ENCODE data around the gene IDH1. TPM values are rescaled to one million over a fixed set of nuclear protein-coding genes. Genes with fewer than 3 reads are reported as not detected.
A peak's percentile ranks its signal among the peaks of the same experiment; 100 is the strongest.
"Not testable (repeated sequence)": the region's sequence is repeated elsewhere in the genome, so short reads cannot be mapped to it uniquely, and the experiment has no call there.

IDH1 gene
- total RNA-seq, 2 experiments from 2014 or later = 14.3 to 18.3 TPM

GRCh38 chr2:208267526-208267925 lies 12.7 kb upstream of the IDH1 start:
- DNase-seq, H3K27ac Mint-ChIP-seq, H3K27me3 Mint-ChIP-seq, H3K9me3 Mint-ChIP-seq, H3K36me3 Mint-ChIP-seq: not testable (repeated sequence)
- H3K4me3 Mint-ChIP-seq = peak overlapping the region; percentile 87
- H3K4me1 Mint-ChIP-seq = peaks cover 29% of the 10 kb centered on the region

GRCh38 chr2:208266936-208267335 lies 12.1 kb upstream of the IDH1 start:
- DNase-seq = no peak
- Mint-ChIP-seq H3K27ac (peak overlapping the region; percentile 96), H3K4me1 (peaks cover 29% of the 10 kb centered on the region), H3K27me3 (no peaks in the 10 kb centered on the region), H3K4me3 (peak overlapping the region; percentile 87), H3K36me3 (peaks cover 8% of the 10 kb centered on the region), H3K9me3 (no peaks in the 10 kb centered on the region)

- H3K36me3 Mint-ChIP-seq = peaks cover 6% of the 10 kb centered on the region
- H3K9me3 Mint-ChIP-seq = no peaks in the 10 kb centered on the region
- no peak for DNase-seq
- H3K4me3 Mint-ChIP-seq = peak overlapping the region; percentile 87
- H3K27me3 Mint-ChIP-seq = no peaks in the 10 kb centered on the region
- H3K27ac Mint-ChIP-seq = peak overlapping the region; percentile 96
- H3K4me1 Mint-ChIP-seq = peaks cover 29% of the 10 kb centered on the region
Observed at GRCh38 chr2:208266553-208266893, 11.7 kb upstream of the IDH1 start.

- peak within 1 kb of the TSS; percentile 87 for H3K4me3 Mint-ChIP-seq
Observed at GRCh38 chr2:208265801-208266552, 11.1 kb upstream of the IDH1 start, which contains the start of gene PIKFYVE. TSS of gene PIKFYVE (plus strand) at chr2:208266255. CDS start at chr2:208271520, 5,265 bp downstream.

DNA sequence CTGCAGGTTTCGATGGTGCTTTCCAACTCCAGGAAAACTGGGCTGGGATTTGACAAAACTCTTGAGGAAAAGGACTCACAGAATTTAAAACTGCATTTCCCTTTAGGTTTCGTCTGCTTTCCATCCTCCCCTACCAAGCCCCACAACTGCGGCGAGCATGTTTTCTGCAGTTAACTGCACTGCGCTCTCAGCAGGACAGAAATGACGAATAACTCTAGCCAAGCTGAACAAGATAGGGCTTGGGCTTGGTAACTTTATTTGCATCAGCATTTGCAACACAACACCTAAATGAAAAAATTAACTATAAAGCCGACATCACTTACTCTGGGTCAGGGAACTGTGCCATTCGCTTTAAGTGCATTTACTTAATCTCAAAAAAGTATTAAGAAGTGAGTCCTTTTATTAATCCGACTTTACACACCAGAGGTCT lies 10.5 kb upstream of the IDH1 start:
- no peaks in the 10 kb centered on the region for H3K27me3 Mint-ChIP-seq
- peaks cover 2% of the 10 kb centered on the region for H3K36me3 Mint-ChIP-seq
- H3K4me1 Mint-ChIP-seq = peaks cover 28% of the 10 kb centered on the region
- peak; percentile 35 for DNase-seq
- H3K27ac Mint-ChIP-seq = peak overlapping the region; percentile 96
- peak overlapping the region; percentile 87 for H3K4me3 Mint-ChIP-seq
- H3K9me3 Mint-ChIP-seq = no peaks in the 10 kb centered on the region

More at GRCh38 chr2:208265801-208266552, 11.1 kb upstream of the IDH1 start, which contains the start of gene PIKFYVE:
- DNase-seq = peak; percentile 90
- Mint-ChIP-seq H3K27me3 (no peaks in the 10 kb centered on the region), H3K9me3 (no peaks in the 10 kb centered on the region), H3K4me1 (peaks cover 29% of the 10 kb centered on the region), H3K27ac (peak within 1 kb of the TSS; percentile 96), H3K36me3 (peaks cover 2% of the 10 kb centered on the region)

DNA sequence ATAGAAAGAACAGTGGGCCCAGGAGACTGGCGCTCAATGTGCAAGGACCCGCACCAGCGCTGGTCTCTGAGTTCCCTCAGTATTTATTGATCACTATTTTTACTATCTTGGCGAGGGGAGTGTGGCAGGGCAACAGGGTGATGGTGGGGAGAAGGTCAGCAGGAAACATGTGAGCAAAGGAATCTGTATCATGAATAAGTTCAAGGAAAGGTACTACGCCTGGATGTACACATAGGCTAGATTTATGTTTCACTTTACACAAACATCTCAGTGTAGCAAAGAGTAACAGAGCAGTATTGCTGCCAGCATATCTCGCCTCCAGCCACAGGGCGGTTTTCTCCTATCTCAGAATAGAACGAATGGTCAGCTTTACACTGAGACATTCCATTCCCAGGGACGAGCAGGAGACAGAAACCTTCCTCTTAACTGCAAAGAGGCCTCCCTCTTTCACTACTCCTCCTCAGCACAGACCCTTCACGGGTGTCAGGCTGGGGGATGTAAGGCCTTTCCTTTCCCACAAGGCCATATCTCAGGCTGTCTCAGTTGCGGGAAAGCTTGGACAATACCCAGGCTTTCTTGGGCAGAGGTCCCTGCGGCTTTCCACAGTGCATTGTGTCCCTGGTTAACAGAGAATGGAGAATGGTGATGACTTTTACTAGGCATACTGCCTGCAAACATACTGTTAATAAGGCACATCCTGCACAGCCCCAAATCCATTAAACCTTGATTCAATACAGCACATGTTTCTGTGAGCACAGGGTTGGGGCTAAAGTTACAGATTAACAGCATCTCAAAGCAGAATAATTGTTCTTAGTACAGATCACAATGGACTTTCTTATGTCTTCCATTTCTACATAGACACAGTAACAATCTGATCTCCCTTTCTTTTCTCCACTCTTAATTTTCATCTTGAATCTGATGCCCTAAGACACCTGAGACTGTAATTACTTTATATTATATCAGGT lies 2.3 kb upstream of the IDH1 start:
- not testable (repeated sequence) for H3K27ac Mint-ChIP-seq, H3K4me3 Mint-ChIP-seq, H3K27me3 Mint-ChIP-seq, DNase-seq, H3K36me3 Mint-ChIP-seq, H3K9me3 Mint-ChIP-seq
- H3K4me1 Mint-ChIP-seq = peaks cover 21% of the 10 kb centered on the region

- Mint-ChIP-seq H3K36me3 (peaks cover 6% of the 10 kb centered on the region), H3K4me1 (peaks cover 22% of the 10 kb centered on the region), H3K4me3 (no peak overlapping the region), H3K27ac (no peak overlapping the region), H3K27me3 (no peaks in the 10 kb centered on the region), H3K9me3 (no peaks in the 10 kb centered on the region)
- DNase-seq = no peak
Observed at GRCh38 chr2:208256192-208256782, 1.4 kb upstream of the IDH1 start.

- H3K9me3 Mint-ChIP-seq = no peaks in the 10 kb centered on the region
- H3K27me3 Mint-ChIP-seq = no peaks in the 10 kb centered on the region
- H3K27ac Mint-ChIP-seq = peak overlapping the region; percentile 82
- H3K4me3 Mint-ChIP-seq = peak overlapping the region; percentile 95
- peaks cover 6% of the 10 kb centered on the region for H3K36me3 Mint-ChIP-seq
- peaks cover 23% of the 10 kb centered on the region for H3K4me1 Mint-ChIP-seq
- DNase-seq = no peak
Observed at GRCh38 chr2:208255557-208256106, 761 bp upstream of the IDH1 start.

GRCh38 chr2:208254118-208254870 lies 577 bp downstream of the IDH1 start:
- no peaks in the 10 kb centered on the region for H3K27me3 Mint-ChIP-seq
- H3K36me3 Mint-ChIP-seq = peaks cover 8% of the 10 kb centered on the region
- H3K27ac Mint-ChIP-seq = peak overlapping the region; percentile 82
- no peaks in the 10 kb centered on the region for H3K9me3 Mint-ChIP-seq
- peak overlapping the region; percentile 95 for H3K4me3 Mint-ChIP-seq
- peaks cover 23% of the 10 kb centered on the region for H3K4me1 Mint-ChIP-seq
- peak; percentile 87 for DNase-seq

GRCh38 chr2:208253600-208254117 lies 1.2 kb downstream of the IDH1 start:
- Mint-ChIP-seq H3K27me3 (no peaks in the 10 kb centered on the region), H3K4me1 (peaks cover 23% of the 10 kb centered on the region), H3K4me3 (peak overlapping the region; percentile 95), H3K36me3 (peaks cover 8% of the 10 kb centered on the region), H3K27ac (no peak overlapping the region), H3K9me3 (no peaks in the 10 kb centered on the region)
- DNase-seq = no peak

DNA sequence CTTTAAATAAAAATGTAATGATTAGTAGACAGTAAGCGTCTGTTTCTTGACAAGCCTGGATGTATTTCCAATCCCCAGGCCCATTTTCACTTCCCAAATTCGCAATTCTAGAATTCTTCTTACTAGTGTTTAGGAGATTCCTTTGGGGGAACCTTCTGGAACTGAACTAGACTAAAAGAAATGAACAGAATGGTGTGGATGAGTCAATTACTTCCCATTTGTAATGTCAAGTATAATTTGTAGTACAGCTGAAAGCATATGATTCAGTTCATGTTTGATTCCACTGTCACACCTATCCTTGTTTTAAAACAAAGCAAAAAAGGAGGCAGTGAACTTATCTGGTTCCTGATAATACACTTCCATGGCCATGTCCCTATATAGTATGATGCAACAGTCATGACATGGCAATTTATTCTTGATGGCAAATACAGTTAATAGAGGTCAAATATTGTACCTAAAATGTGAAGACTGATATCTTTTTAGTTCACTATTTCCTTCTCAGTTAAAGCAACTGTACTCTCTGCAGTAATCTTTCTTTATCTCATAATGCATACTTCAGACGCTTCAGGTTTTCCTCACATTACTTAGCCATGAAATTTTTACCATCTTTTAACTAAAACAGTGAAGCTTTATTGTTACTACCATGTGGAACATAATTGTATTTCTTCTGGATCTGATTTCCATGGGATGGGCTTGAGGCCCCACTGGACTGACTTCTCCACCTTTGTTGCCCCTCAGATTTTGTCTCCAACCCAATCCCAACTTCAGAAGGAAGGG lies 2.0 kb downstream of the IDH1 start:
- DNase-seq = no peak
- Mint-ChIP-seq H3K4me3 (peak overlapping the region; percentile 95), H3K27me3 (no peaks in the 10 kb centered on the region), H3K27ac (no peak overlapping the region), H3K9me3 (no peaks in the 10 kb centered on the region), H3K4me1 (peaks cover 23% of the 10 kb centered on the region), H3K36me3 (peaks cover 8% of the 10 kb centered on the region)

- H3K4me3 Mint-ChIP-seq = no peak overlapping the region
- no peaks in the 10 kb centered on the region for H3K27me3 Mint-ChIP-seq
- peaks cover 23% of the 10 kb centered on the region for H3K4me1 Mint-ChIP-seq
- no peaks in the 10 kb centered on the region for H3K9me3 Mint-ChIP-seq
- H3K36me3 Mint-ChIP-seq = peaks cover 11% of the 10 kb centered on the region
- DNase-seq = no peak
- no peak overlapping the region for H3K27ac Mint-ChIP-seq
Observed at GRCh38 chr2:208251098-208251497, 3.8 kb downstream of the IDH1 start.

DNA sequence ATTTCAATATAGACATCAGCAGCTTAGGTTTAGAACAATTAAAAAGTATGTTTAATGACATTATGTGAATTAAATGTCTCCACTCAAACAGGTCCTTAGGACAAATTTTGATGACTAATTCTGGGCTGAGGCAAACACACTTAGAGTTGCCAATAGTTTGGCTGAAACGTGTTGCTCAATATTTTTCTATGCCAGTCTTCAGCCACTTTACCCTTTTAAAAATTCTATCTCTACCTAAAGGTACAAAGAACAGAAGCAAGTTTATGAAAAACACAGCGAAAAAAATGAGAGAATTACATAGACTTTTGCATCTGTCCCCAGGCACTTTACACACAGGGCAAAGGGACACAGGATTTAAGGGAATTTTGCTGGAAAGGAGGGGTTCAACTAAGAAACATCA lies 4.5 kb downstream of the IDH1 start:
- Mint-ChIP-seq H3K9me3 (no peaks in the 10 kb centered on the region), H3K4me3 (no peak overlapping the region), H3K27me3 (no peaks in the 10 kb centered on the region), H3K4me1 (peaks cover 20% of the 10 kb centered on the region), H3K36me3 (peaks cover 11% of the 10 kb centered on the region), H3K27ac (no peak overlapping the region)
- DNase-seq = no peak
